Measurements from ENCODE around the gene PPP1R12B.

The PPP1R12B gene

DNA sequence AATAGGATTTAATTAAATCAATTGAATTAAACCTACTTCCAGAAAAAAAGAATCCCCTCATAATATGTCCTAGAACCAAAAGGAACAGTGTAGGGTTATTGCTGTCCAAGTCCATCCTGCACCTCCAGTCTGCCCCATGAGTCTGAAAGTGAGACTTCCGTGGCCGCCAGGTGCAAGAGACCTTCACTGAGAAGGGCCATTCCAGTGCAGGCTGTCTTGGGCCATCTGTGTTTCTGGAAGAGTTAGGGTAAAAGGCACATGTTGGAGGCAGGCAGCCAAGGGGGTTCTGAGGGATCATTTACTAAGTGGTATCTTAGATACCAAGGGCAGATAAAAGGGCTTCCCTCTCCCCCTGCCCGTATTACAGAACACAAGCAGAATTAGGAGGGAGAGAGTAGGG is 37.8 kb upstream of the PPP1R12B start:
- DNase-seq (ENCODE audit: low read depth): no peak
- H3K4me3 ChIP-seq (ENCODE audit: low read length): no peak overlapping the region
- TF ChIP-seq, protein P1, sequence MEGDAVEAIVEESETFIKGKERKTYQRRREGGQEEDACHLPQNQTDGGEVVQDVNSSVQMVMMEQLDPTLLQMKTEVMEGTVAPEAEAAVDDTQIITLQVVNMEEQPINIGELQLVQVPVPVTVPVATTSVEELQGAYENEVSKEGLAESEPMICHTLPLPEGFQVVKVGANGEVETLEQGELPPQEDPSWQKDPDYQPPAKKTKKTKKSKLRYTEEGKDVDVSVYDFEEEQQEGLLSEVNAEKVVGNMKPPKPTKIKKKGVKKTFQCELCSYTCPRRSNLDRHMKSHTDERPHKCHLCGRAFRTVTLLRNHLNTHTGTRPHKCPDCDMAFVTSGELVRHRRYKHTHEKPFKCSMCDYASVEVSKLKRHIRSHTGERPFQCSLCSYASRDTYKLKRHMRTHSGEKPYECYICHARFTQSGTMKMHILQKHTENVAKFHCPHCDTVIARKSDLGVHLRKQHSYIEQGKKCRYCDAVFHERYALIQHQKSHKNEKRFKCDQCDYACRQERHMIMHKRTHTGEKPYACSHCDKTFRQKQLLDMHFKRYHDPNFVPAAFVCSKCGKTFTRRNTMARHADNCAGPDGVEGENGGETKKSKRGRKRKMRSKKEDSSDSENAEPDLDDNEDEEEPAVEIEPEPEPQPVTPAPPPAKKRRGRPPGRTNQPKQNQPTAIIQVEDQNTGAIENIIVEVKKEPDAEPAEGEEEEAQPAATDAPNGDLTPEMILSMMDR (conservative IDR thresholded peaks at IDR 0.05; ENCODE audit: low read length): no peak

DNA sequence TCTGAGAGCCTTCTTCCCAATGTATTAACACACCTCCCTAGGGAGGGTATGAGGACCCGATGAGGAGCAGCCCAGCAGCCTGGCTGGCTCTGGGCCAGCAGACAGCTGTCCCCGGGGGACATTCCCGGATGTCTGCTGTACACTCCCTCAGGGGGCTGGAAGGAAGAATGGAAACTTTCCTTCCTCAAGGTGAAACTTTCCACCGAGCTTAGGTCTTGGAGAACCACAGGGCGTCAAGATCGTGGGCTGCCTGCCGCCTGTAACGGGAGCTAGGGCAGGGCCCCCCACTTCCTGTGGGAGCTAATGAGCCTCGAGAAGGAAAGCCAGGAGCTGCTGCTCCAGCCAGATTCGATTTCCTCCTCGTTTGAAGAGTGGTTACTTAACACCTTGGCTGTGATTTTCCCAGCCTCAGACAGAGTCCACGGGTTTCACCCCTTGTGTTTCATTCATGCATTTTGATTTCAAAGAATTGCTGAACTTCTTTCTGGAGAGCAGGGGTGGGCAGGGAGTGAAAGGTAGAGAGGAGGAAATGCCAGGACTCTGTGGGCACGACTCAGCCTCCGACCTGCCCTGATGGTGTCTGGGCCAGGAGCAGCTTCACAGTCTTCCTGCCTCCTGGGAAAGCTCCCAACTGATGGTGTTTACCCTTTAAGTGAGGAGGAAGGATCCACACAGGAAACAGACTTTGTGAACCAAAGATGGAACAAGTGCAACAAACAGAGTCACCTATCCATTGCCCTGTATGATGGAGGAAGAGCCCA is 36.4 kb upstream of the PPP1R12B start:
- TF ChIP-seq, protein P1 (conservative IDR thresholded peaks at IDR 0.05; ENCODE audit: low read length): no peak
- no peak overlapping the region for H3K4me3 ChIP-seq (ENCODE audit: low read length)
- no peak for DNase-seq (ENCODE audit: low read depth)

DNA sequence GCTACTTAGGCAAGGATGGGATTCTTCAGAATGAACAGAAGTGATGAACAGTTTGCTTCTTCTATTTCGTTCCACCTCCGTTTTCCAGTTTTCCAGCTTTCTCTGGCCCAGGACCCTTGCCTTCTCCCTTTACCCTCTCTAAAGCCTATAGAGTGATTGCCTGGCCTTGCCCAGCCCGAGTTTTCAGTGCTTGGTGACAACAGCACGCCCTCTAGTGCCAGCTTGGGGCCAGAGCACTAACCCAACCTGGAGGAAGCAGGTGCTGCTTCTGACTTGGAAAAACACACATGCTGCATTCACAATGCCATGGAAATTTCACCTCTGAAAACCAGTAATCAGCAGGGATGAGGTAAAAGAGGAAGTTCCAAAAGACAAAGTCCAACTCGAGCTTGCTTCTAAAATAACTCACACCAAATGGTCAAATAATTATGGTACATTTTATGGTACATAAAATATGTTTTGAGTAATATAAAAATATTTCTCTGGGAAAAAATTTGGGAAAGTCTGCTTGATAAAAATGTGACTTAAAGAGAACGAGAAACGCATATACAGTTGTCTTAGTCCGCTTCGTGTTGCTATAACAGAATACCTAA is 32.8 kb upstream of the PPP1R12B start:
- no peak overlapping the region for H3K4me3 ChIP-seq (ENCODE audit: low read length)
- TF ChIP-seq, protein P1 (conservative IDR thresholded peaks at IDR 0.05; ENCODE audit: low read length): peak; percentile 99
- DNase-seq (ENCODE audit: low read depth): peak; percentile 59

DNA sequence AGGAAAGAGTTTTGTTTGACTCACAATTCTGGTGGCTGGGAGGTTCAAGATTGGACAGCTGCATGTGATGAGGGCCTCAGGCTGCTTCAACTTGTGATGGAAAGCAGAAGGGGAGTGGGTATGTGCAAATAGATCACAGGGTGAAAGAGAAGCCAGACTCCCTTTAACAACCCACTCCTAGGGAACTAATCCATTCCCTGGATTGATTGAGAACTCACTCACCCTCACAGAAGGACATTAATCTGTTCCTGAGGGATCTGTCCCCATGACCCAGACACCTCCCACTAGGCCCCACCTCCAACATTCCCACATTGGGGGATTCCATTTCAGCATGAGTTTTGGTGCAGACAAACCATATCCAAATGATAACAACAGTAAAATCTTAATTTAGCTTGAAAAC is 32.3 kb upstream of the PPP1R12B start:
- H3K4me3 ChIP-seq (ENCODE audit: low read length): no peak overlapping the region
- TF ChIP-seq, protein P1 (conservative IDR thresholded peaks at IDR 0.05; ENCODE audit: low read length): no peak
- no peak for DNase-seq (ENCODE audit: low read depth)

DNA sequence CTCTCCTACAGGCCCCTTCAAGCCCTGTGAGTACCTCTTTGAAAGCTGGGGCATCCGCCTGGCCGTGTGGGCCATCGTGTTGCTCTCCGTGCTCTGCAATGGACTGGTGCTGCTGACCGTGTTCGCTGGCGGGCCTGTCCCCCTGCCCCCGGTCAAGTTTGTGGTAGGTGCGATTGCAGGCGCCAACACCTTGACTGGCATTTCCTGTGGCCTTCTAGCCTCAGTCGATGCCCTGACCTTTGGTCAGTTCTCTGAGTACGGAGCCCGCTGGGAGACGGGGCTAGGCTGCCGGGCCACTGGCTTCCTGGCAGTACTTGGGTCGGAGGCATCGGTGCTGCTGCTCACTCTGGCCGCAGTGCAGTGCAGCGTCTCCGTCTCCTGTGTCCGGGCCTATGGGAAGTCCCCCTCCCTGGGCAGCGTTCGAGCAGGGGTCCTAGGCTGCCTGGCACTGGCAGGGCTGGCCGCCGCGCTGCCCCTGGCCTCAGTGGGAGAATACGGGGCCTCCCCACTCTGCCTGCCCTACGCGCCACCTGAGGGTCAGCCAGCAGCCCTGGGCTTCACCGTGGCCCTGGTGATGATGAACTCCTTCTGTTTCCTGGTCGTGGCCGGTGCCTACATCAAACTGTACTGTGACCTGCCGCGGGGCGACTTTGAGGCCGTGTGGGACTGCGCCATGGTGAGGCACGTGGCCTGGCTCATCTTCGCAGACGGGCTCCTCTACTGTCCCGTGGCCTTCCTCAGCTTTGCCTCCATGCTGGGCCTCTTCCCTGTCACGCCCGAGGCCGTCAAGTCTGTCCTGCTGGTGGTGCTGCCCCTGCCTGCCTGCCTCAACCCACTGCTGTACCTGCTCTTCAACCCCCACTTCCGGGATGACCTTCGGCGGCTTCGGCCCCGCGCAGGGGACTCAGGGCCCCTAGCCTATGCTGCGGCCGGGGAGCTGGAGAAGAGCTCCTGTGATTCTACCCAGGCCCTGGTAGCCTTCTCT is 30.3 kb upstream of the PPP1R12B start:
- no peak for DNase-seq (ENCODE audit: low read depth)
- no peak overlapping the region for H3K4me3 ChIP-seq (ENCODE audit: low read length)
- TF ChIP-seq, protein P1 (conservative IDR thresholded peaks at IDR 0.05; ENCODE audit: low read length): no peak

DNA sequence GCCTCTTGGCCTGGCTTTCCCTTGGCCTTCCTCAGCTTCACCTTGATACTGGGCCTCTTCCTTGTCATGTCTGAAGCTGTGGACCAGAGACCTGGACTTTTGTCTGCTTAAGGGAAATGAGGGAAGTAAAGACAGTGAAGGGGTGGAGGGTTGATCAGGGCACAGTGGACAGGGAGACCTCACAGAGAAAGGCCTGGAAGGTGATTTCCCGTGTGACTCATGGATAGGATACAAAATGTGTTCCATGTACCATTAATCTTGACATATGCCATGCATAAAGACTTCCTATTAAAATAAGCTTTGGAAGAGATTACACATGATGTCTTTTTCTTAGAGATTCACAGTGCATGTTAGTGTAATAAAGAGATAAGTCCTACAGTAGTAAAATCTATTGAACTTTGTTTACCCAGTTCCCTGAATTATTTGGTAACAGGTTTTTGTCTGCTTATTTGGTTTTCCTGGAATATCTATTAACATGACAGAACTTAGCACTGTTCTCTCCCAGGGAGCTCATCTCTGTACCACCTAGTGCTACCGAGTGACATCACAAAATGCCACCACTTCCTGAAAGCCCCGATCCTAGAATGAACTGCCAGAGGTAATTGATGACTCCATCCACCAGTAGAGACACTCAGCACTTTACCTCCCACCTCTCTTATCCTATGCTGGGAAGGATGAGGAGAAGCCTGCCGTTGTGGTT is 29.0 kb upstream of the PPP1R12B start:
- DNase-seq (ENCODE audit: low read depth): no peak
- no peak overlapping the region for H3K4me3 ChIP-seq (ENCODE audit: low read length)
- TF ChIP-seq, protein P1 (conservative IDR thresholded peaks at IDR 0.05; ENCODE audit: low read length): no peak

Data from AG10803 (cell line).